Fibroblast of upper back skin (primary cell): ENCODE measurements around the gene ERCC6.

ENCODE experiments used
- DNase-seq: peaks from one replicate; pipeline ENCODE4 v3.0.0-alpha.2; 2013

ERCC6 gene

GRCh38 chr10:49543604-49544003 is 4.7 kb upstream of the ERCC6 start:
- no peak for DNase-seq

GRCh38 chr10:49542353-49542752 is 3.4 kb upstream of the ERCC6 start:
- no peak for DNase-seq

- DNase-seq, result no peak
Measured at GRCh38 chr10:49541762-49542161, 2.8 kb upstream of the ERCC6 start.

GRCh38 chr10:49540056-49540797 is 1.3 kb upstream of the ERCC6 start:
- DNase-seq, result no peak

- peak; percentile 37 for DNase-seq
Measured at GRCh38 chr10:49539320-49539885, 482 bp upstream of the ERCC6 start.

GRCh38 chr10:49534670-49535381 is 4.1 kb downstream of the ERCC6 start:
- peak; percentile 70 for DNase-seq

GRCh38 chr10:49532461-49532860 is 6.5 kb downstream of the ERCC6 start:
- DNase-seq, result no peak

- DNase-seq, result no peak
Measured at GRCh38 chr10:49528977-49529506, 9.9 kb downstream of the ERCC6 start.

- DNase-seq, result no peak
Measured at GRCh38 chr10:49527850-49528249, 11.1 kb downstream of the ERCC6 start.

- DNase-seq, result no peak
Measured at GRCh38 chr10:49527061-49527460, 11.9 kb downstream of the ERCC6 start.

- peak; percentile 52 for DNase-seq
Measured at GRCh38 chr10:49526619-49527018, 12.3 kb downstream of the ERCC6 start.

GRCh38 chr10:49524496-49524895 is 14.4 kb downstream of the ERCC6 start:
- DNase-seq, result no peak

GRCh38 chr10:49523301-49523700 is 15.6 kb downstream of the ERCC6 start:
- DNase-seq, result no peak

- DNase-seq, result no peak
Measured at GRCh38 chr10:49521062-49521461, 17.9 kb downstream of the ERCC6 start.

GRCh38 chr10:49520122-49520775 is 18.7 kb downstream of the ERCC6 start:
- DNase-seq, result no peak

- DNase-seq, result no peak
Measured at GRCh38 chr10:49519717-49520116, 19.2 kb downstream of the ERCC6 start.

GRCh38 chr10:49518982-49519578 is 19.8 kb downstream of the ERCC6 start:
- DNase-seq, result peak; percentile 49

GRCh38 chr10:49518566-49518965 is 20.4 kb downstream of the ERCC6 start:
- DNase-seq, result no peak

- DNase-seq, result no peak
Measured at GRCh38 chr10:49516216-49516970, 22.5 kb downstream of the ERCC6 start.

GRCh38 chr10:49512121-49512809 is 26.7 kb downstream of the ERCC6 start:
- peak; percentile 36 for DNase-seq

- no peak for DNase-seq
Measured at GRCh38 chr10:49509771-49510303, 29.1 kb downstream of the ERCC6 start.
